ENCODE measurements around the gene POLR3K. TPM values are rescaled to one million over a fixed set of nuclear protein-coding genes. Genes with fewer than 3 reads are reported as not detected.

POLR3K gene
- polyA plus RNA-seq, 1 of the 3 experiments (the other 2 are of a cell fraction) = 54.5 TPM

DNA sequence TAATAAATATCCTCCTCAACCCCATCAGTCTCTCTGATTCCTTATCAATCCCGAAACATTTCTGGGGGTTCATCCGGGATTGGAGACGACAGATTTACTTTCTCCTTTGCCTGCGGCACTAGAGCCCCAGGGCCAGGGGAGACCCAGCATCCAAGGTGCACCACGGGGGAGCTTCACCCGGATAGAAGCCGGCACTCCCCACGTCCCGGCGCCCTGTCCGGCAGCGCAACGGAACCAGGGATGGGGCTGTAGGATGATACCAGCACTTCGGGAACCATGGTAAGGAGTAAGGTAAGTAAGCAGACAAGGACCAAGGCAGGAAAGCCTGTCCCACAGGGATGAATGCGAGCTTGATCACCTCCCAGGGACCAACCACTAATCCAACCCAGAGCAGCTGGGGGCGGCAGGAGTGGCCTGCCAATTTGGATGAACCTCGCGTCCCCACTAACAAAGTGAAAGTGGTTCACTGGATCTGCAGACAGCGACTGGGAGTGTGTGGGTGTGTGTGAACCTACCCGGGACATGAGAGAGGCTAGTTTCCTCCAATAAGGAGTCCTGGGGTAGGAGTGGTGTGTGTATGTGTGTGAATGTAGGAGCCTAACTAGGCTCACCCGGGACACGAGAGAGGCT is 11.9 kb downstream of the POLR3K start:
- Histone ChIP-seq H4K20me1 (ENCODE audit: insufficient read depth) (no peaks in the 10 kb centered on the region), H3K4me2 (no peak overlapping the region), H2AFZ (ENCODE audit: low read depth) (no peak overlapping the region), H3K4me3 (ENCODE audit: low read depth in 2 of 2, low read length in 1 of 2) (no peak overlapping the region), H3K9me3 (no peaks in the 10 kb centered on the region), H3K4me1 (ENCODE audit: control insufficient read depth in 1 of 2, insufficient read depth in 2 of 2, low read depth in 1 of 2, low read length in 1 of 2) (no peaks in the 10 kb centered on the region), H3K27ac (ENCODE audit: low read depth in 2 of 2, low read length in 1 of 2) (no peak overlapping the region), H3K79me2 (ENCODE audit: insufficient read depth) (no peaks in the 10 kb centered on the region), H3K27me3 (ENCODE audit: insufficient read depth) (no peaks in the 10 kb centered on the region), H3K36me3 (replicated peaks in 1 of 2; ENCODE audit: control insufficient read depth in 1 of 2, insufficient read depth in 2 of 2, low read length in 1 of 2) (peaks cover 3 to 17% of the 10 kb centered on the region in 2 experiments), H3K9ac (no peak overlapping the region), H3F3A (replicated peaks; ENCODE audit: insufficient read depth) (no peaks in the 10 kb centered on the region), H3K9me2 (no peaks in the 10 kb centered on the region)
- no peak for TF ChIP-seq SIN3A (IDR thresholded peaks at IDR 0.05; ENCODE audit: borderline replicate concordance, low read depth, low read length)
- TF ChIP-seq, protein P1, sequence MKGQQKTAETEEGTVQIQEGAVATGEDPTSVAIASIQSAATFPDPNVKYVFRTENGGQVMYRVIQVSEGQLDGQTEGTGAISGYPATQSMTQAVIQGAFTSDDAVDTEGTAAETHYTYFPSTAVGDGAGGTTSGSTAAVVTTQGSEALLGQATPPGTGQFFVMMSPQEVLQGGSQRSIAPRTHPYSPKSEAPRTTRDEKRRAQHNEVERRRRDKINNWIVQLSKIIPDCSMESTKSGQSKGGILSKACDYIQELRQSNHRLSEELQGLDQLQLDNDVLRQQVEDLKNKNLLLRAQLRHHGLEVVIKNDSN (IDR thresholded peaks at IDR 0.05; ENCODE audit: borderline replicate concordance, low read depth) = no peak
- TF ChIP-seq MEF2A (IDR thresholded peaks at IDR 0.05; ENCODE audit: borderline replicate concordance, low read depth) = no peak
- no peak for TF ChIP-seq TAF1 (IDR thresholded peaks at IDR 0.05; ENCODE audit: borderline replicate concordance, low read depth, low read length)
- TF ChIP-seq MXI1 (IDR thresholded peaks at IDR 0.05; ENCODE audit: low read depth, low read length) = no peak
- TF ChIP-seq, protein P2, sequence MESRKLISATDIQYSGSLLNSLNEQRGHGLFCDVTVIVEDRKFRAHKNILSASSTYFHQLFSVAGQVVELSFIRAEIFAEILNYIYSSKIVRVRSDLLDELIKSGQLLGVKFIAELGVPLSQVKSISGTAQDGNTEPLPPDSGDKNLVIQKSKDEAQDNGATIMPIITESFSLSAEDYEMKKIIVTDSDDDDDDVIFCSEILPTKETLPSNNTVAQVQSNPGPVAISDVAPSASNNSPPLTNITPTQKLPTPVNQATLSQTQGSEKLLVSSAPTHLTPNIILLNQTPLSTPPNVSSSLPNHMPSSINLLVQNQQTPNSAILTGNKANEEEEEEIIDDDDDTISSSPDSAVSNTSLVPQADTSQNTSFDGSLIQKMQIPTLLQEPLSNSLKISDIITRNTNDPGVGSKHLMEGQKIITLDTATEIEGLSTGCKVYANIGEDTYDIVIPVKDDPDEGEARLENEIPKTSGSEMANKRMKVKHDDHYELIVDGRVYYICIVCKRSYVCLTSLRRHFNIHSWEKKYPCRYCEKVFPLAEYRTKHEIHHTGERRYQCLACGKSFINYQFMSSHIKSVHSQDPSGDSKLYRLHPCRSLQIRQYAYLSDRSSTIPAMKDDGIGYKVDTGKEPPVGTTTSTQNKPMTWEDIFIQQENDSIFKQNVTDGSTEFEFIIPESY (IDR thresholded peaks at IDR 0.05; ENCODE audit: borderline replicate concordance, low read depth) = no peak
- TF ChIP-seq, protein P3, sequence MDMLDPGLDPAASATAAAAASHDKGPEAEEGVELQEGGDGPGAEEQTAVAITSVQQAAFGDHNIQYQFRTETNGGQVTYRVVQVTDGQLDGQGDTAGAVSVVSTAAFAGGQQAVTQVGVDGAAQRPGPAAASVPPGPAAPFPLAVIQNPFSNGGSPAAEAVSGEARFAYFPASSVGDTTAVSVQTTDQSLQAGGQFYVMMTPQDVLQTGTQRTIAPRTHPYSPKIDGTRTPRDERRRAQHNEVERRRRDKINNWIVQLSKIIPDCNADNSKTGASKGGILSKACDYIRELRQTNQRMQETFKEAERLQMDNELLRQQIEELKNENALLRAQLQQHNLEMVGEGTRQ (IDR thresholded peaks at IDR 0.05; ENCODE audit: borderline replicate concordance, low read depth, low read length) = no peak
- TF ChIP-seq CHD2 (IDR thresholded peaks at IDR 0.05; ENCODE audit: low read length, partially characterized antibody) = no peak
- no peak for TF ChIP-seq FOXM1 (IDR thresholded peaks at IDR 0.05; ENCODE audit: low read depth)
- no peak for TF ChIP-seq RCOR1 (IDR thresholded peaks at IDR 0.05; ENCODE audit: low read length)
- no peak for TF ChIP-seq EZH2phosphoT487 (IDR thresholded peaks at IDR 0.05; ENCODE audit: borderline replicate concordance, low read depth)
- no peak for TF ChIP-seq JUND (IDR thresholded peaks at IDR 0.05)
- ChIA-PET CTCF (interaction anchor here (1.5 kb wide), 2 partner anchors 24 to 55 kb away, joined by 5 to 6 read pairs; no protein-coding TSS in a partner anchor), POLR2A (no interaction called here)
- WGBS (ENCODE audit: low lambda C conversion rate) = 94% methylated on average over 19 of the region's 22 CpGs
- DNase-seq = no peak
